SK-N-SH (cell line): ENCODE measurements around the gene MRPS18A. TPM values are rescaled to one million over a fixed set of nuclear protein-coding genes. Genes with fewer than 3 reads are reported as not detected.

Source experiments
- CTCF ChIA-PET: fragments of 300-600, 350-600 bp; formaldehyde crosslinking; extraction: SDS; loops from one replicate; lab custom pipeline; 2021; lab: Yijun Ruan, JAX
- POLR2A ChIA-PET: fragments of 350-600 bp; sonication (Branson Sonifier 250); formaldehyde crosslinking; extraction: SDS; loops from one replicate; lab custom pipeline; 2020; ENCODE audit warnings: antibody characterized with exemption, inconsistent platforms; lab: Yijun Ruan, JAX
- DNase-seq: peaks from one replicate; pipeline ENCODE4 v3.0.0; 2012
- H2AFZ ChIP-seq: fragments of 200-600 bp; sonication (generic); 2 replicates; pipeline ENCODE4 v1.8.1; 2016; ENCODE audit warnings: antibody characterized with exemption, mild to moderate bottlenecking, low read depth
- H3F3A ChIP-seq: fragments of 200-600 bp; sonication (generic); replicated peaks from 2 replicates; pipeline ENCODE3; 2016; ENCODE audit warnings: antibody characterized with exemption, mild to moderate bottlenecking; ENCODE audit not compliant: insufficient read depth
- H3K27ac ChIP-seq, 2 experiments: fragments of 200-500 bp in 1 of 2; fragments of 200-600 bp in 1 of 2; sonication (Bioruptor generic) in 1 of 2; sonication (generic), shearing (Covaris generic) in 1 of 2; 2 replicates each; pipeline versions ENCODE4 v1.5.1 to v1.6.1; 2014 to 2016; ENCODE audit warnings: low read depth in 2 of 2, inconsistent platforms in 1 of 2, low read length in 1 of 2, mild to moderate bottlenecking in 1 of 2, mixed read lengths in 1 of 2
- H3K27me3 ChIP-seq: fragments of 200-600 bp; sonication (generic), shearing (Covaris generic); 2 replicates; pipeline ENCODE4 v1.6.1; 2016; ENCODE audit warnings: mixed run types; ENCODE audit not compliant: insufficient read depth
- H3K36me3 ChIP-seq, 2 experiments: fragments of 200-500 bp in 1 of 2; fragments of 200-600 bp in 1 of 2; sonication (Bioruptor generic) in 1 of 2; sonication (generic) in 1 of 2; replicated peaks in 1 of 2; 2 replicates each; pipeline versions ENCODE3 to v1.5.1; 2014 to 2016; ENCODE audit warnings: low read length in 1 of 2, mild to moderate bottlenecking in 1 of 2; ENCODE audit not compliant: insufficient read depth in 2 of 2, control insufficient read depth in 1 of 2
- H3K4me1 ChIP-seq, 2 experiments: fragments of 200-500 bp in 1 of 2; fragments of 200-600 bp in 1 of 2; sonication (Bioruptor generic) in 1 of 2; sonication (generic), shearing (Covaris generic) in 1 of 2; 2 replicates each; pipeline versions ENCODE4 v1.5.1 to v1.6.1; 2014 to 2016; ENCODE audit warnings: low read depth in 1 of 2, low read length in 1 of 2, mixed run types in 1 of 2; ENCODE audit not compliant: insufficient read depth in 2 of 2, control insufficient read depth in 1 of 2
- H3K4me2 ChIP-seq: fragments of 200-600 bp; sonication (generic), shearing (Covaris generic); 2 replicates; pipeline ENCODE4 v1.6.1; 2017; ENCODE audit warnings: mixed run types
- H3K4me3 ChIP-seq, 2 experiments: fragments of 200-500 bp in 1 of 2; fragments of 200-600 bp in 1 of 2; sonication (Bioruptor generic) in 1 of 2; sonication (generic), shearing (Covaris generic) in 1 of 2; 2 replicates each; pipeline versions ENCODE4 v1.5.1 to v1.8.1; 2014 to 2016; ENCODE audit warnings: low read depth in 2 of 2, inconsistent platforms in 1 of 2, low read length in 1 of 2, mild to moderate bottlenecking in 1 of 2, mixed read lengths in 1 of 2, moderate library complexity in 1 of 2
- H3K79me2 ChIP-seq: fragments of 200-600 bp; sonication (generic); 2 replicates; pipeline ENCODE4 v1.8.1; 2017; ENCODE audit warnings: mild to moderate bottlenecking; ENCODE audit not compliant: insufficient read depth
- H3K9ac ChIP-seq: fragments of 200-600 bp; sonication (generic); 2 replicates; pipeline ENCODE4 v1.6.1; 2017; ENCODE audit warnings: mixed run types
- H3K9me2 ChIP-seq: fragments of 200-600 bp; sonication (generic); 2 replicates; pipeline ENCODE4 v1.6.1; 2017; ENCODE audit warnings: mixed run types
- H3K9me3 ChIP-seq: fragments of 200-600 bp; sonication (generic); 2 replicates; pipeline ENCODE4 v1.6.1; 2017; ENCODE audit warnings: mixed run types, mild to moderate bottlenecking, moderate library complexity
- H4K20me1 ChIP-seq: fragments of 200-600 bp; sonication (generic); 2 replicates; pipeline ENCODE4 v1.6.1; 2017; ENCODE audit warnings: mild to moderate bottlenecking, mixed run types; ENCODE audit not compliant: insufficient read depth
- CHD2 ChIP-seq: fragments of 150-350 bp; IDR thresholded peaks from 2 replicates; pipeline ENCODE4 v1.6.1; 2018; ENCODE audit warnings: low read length; ENCODE audit not compliant: partially characterized antibody
- CTCF ChIP-seq: fragments of 200-600 bp; sonication (generic); IDR thresholded peaks from 2 replicates; pipeline ENCODE4 v1.6.1; 2017; ENCODE audit warnings: antibody characterized with exemption, mild to moderate bottlenecking, moderate library complexity
- ELF1 ChIP-seq: IDR thresholded peaks from 2 replicates; pipeline ENCODE4 v1.4.0; 2012
- EP300 ChIP-seq, 2 experiments: IDR thresholded peaks; 2 replicates each; pipeline versions ENCODE4 v1.4.0 to v1.6.1; 2012; ENCODE audit warnings: borderline replicate concordance in 1 of 2, low read depth in 1 of 2, low read length in 1 of 2
- FOXJ3 ChIP-seq: sonication (generic); formaldehyde crosslinking; IDR thresholded peaks from 2 replicates; pipeline ENCODE4 v1.5.1; 2020; ENCODE audit warnings: mild to moderate bottlenecking, missing genetic modification reagents
- FOXM1 ChIP-seq: IDR thresholded peaks from 2 replicates; pipeline ENCODE4 v1.4.0; 2012; ENCODE audit warnings: low read depth, mild to moderate bottlenecking
- GABPA ChIP-seq: IDR thresholded peaks from 2 replicates; pipeline ENCODE4 v1.4.0; 2012; ENCODE audit warnings: low read depth, mild to moderate bottlenecking
- GATA2 ChIP-seq: sonication (generic); formaldehyde crosslinking; IDR thresholded peaks from 2 replicates; pipeline ENCODE4 v1.5.0; 2020; ENCODE audit warnings: mild to moderate bottlenecking, missing genetic modification reagents
- MEF2A ChIP-seq: IDR thresholded peaks from 2 replicates; pipeline ENCODE4 v1.4.0; 2012; ENCODE audit warnings: low read depth, borderline replicate concordance
- MXI1 ChIP-seq: IDR thresholded peaks from 2 replicates; pipeline ENCODE4 v1.6.1; 2012; ENCODE audit warnings: mild to moderate bottlenecking, low read depth, low read length, improper control_type of control experiment
- NRF1 ChIP-seq: IDR thresholded peaks from 2 replicates; pipeline ENCODE4 v1.6.1; 2012; ENCODE audit warnings: low read depth, mild to moderate bottlenecking, low read length
- RCOR1 ChIP-seq: fragments of 150-350 bp; IDR thresholded peaks from 2 replicates; pipeline ENCODE4 v1.6.1; 2017; ENCODE audit warnings: antibody characterized with exemption, low read length
- RXRA ChIP-seq: IDR thresholded peaks from 2 replicates; pipeline ENCODE4 v1.4.0; 2012; ENCODE audit warnings: low read depth, mild to moderate bottlenecking, borderline replicate concordance
- SIN3A ChIP-seq: IDR thresholded peaks from 2 replicates; pipeline ENCODE4 v1.6.1; 2012; ENCODE audit warnings: low read depth, mild to moderate bottlenecking, low read length, moderate library complexity, borderline replicate concordance
- SMC3 ChIP-seq: IDR thresholded peaks from 2 replicates; pipeline ENCODE4 v1.6.1; 2012; ENCODE audit warnings: low read depth, low read length, improper control_type of control experiment
- TCF12 ChIP-seq: IDR thresholded peaks from 2 replicates; pipeline ENCODE4 v1.4.0; 2012
- USF1 ChIP-seq: IDR thresholded peaks from 2 replicates; pipeline ENCODE4 v1.4.0; 2012; ENCODE audit warnings: low read depth, borderline replicate concordance
- YY1 ChIP-seq: IDR thresholded peaks from 2 replicates; pipeline ENCODE4 v1.4.0; 2012; ENCODE audit warnings: low read depth, mild to moderate bottlenecking
- ZBTB33 ChIP-seq: IDR thresholded peaks from 2 replicates; pipeline ENCODE4 v1.4.0; 2012; ENCODE audit warnings: low read depth, borderline replicate concordance
- WGBS: methylation state at CpG from one replicate; pipeline ENCODE4 v1.1.6; 2017; ENCODE audit warnings: low lambda C conversion rate; 5-methylcytosine and 5-hydroxymethylcytosine counted together
- polyA plus RNA-seq, 3 experiments: library from polyadenylated mRNA; depleted of rRNA; stranded (reverse); fragments of >200 nt; gene quantifications; 2 replicates each; pipeline ENCODE4 v1.2.3, GENCODE V29; 2012
- TF ChIP-seq, protein P1 (sequence below): IDR thresholded peaks from 2 replicates; pipeline ENCODE4 v1.4.0; 2012; ENCODE audit warnings: low read depth

MRPS18A gene
- polyA plus RNA-seq, 1 of the 3 experiments (the other 2 are of a cell fraction) = 57.0 TPM

- POLR2A ChIA-PET = interaction anchor here (0.6 to 0.8 kb wide), 2 partner anchors 54 to 245 kb away, joined by 3 read pairs; no protein-coding TSS in a partner anchor
- no peaks in the 10 kb centered on the region for H4K20me1 ChIP-seq
- H3K9ac ChIP-seq = no peak overlapping the region
- no peak overlapping the region for H3K4me3 ChIP-seq
- 63% methylated on average over 5 of the region's 9 CpGs for WGBS
- DNase-seq = peak; percentile 81
- no peak overlapping the region for H2AFZ ChIP-seq
- H3K27ac ChIP-seq = no peak overlapping the region
- peaks cover 0 to 39% of the 10 kb centered on the region in 2 experiments; a peak in 1 of 4 replicates for H3K4me1 ChIP-seq
- no peak overlapping the region for H3K4me2 ChIP-seq
- no peaks in the 10 kb centered on the region for H3F3A ChIP-seq
- peaks cover 9% of the 10 kb centered on the region; the same call in 1 of the 2 replicates for H3K27me3 ChIP-seq
- H3K9me2 ChIP-seq = no peaks in the 10 kb centered on the region
- no peaks in the 10 kb centered on the region for H3K36me3 ChIP-seq
- no peaks in the 10 kb centered on the region for H3K79me2 ChIP-seq
- TF ChIP-seq YY1 = no peak
- TF ChIP-seq ZBTB33 = no peak
- no peak for TF ChIP-seq FOXJ3
- TF ChIP-seq, protein P1, sequence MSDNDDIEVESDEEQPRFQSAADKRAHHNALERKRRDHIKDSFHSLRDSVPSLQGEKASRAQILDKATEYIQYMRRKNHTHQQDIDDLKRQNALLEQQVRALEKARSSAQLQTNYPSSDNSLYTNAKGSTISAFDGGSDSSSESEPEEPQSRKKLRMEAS = no peak
- no peak for TF ChIP-seq RXRA
- 0 out of 2 replicates have a peak, but pooled peaks have one; percentile 16 for TF ChIP-seq TCF12
- TF ChIP-seq GABPA = no peak
- TF ChIP-seq GATA2 (CRISPR knock-in tag) = no peak
- TF ChIP-seq NRF1 = no peak
- TF ChIP-seq RCOR1 = peak; percentile 35; the same call in 1 of the 2 replicates
- TF ChIP-seq CTCF = no peak
- TF ChIP-seq FOXM1 = no peak
- no peak for TF ChIP-seq MEF2A
- TF ChIP-seq ELF1 = no peak
- no peak for TF ChIP-seq SMC3
- no peak for TF ChIP-seq USF1
- TF ChIP-seq EP300 (IDR thresholded peaks at IDR 0.05; ENCODE audit: borderline replicate concordance in 1 of 2, low read depth in 1 of 2, low read length in 1 of 2) = no peak; a peak in 1 of 4 replicates
- TF ChIP-seq SIN3A = no peak
- peak; percentile 27; the same call in 1 of the 2 replicates for TF ChIP-seq MXI1
- TF ChIP-seq CHD2 = no peak
- CTCF ChIA-PET = interaction anchor here (0.8 to 2.0 kb wide), 11 partner anchors 10 to 366 kb away, joined by 3 to 12 read pairs (median 4); no protein-coding TSS in a partner anchor
- H3K9me3 ChIP-seq = no peaks in the 10 kb centered on the region
Measured at GRCh38 chr6:43714311-43715055, 26.9 kb upstream of the MRPS18A start.
